Central memory CD8-positive, alpha-beta T cell (primary cell): Measurements from ENCODE around the gene CLEC9A.

Experiments used
- ATAC-seq: fragments of 150-1000 bp; cut with Tn5 transposase; replicated peaks from 2 replicates; pipeline ENCODE4 v1.10.0; 2022; ENCODE audit warnings: mild to moderate bottlenecking, moderate FRiP score, moderate number of reproducible peaks; ENCODE audit not compliant: poor library complexity, severe bottlenecking; ENCODE audit errors: extremely low read depth
- DNase-seq, 2 donors: peaks; one replicate each; pipeline ENCODE4 v3.0.0; 2021; ENCODE audit warnings: low spot score in 2 of 2
- H3K27ac Mint-ChIP-seq: one replicate; pipeline ENCODE4 v1.8.0; 2022; ENCODE audit warnings: low read depth, mild to moderate bottlenecking, moderate library complexity, mixed read lengths
- H3K27me3 Mint-ChIP-seq: one replicate; pipeline ENCODE4 v1.8.0; 2022; ENCODE audit warnings: mixed read lengths
- H3K36me3 Mint-ChIP-seq: one replicate; pipeline ENCODE4 v1.8.0; 2022; ENCODE audit warnings: mild to moderate bottlenecking, moderate library complexity, mixed read lengths; ENCODE audit not compliant: insufficient read depth
- H3K4me1 Mint-ChIP-seq: one replicate; pipeline ENCODE4 v1.8.0; 2022; ENCODE audit warnings: mixed read lengths
- H3K4me3 Mint-ChIP-seq: one replicate; pipeline ENCODE4 v1.8.0; 2022; ENCODE audit warnings: mild to moderate bottlenecking, moderate library complexity, mixed read lengths
- H3K9me3 Mint-ChIP-seq: one replicate; pipeline ENCODE4 v1.8.0; 2022; ENCODE audit warnings: mixed read lengths

CLEC9A gene

GRCh38 chr12:10027721-10028120 is 2.8 kb upstream of the CLEC9A start:
- Mint-ChIP-seq H3K4me3 (no peak overlapping the region), H3K27ac (no peak overlapping the region), H3K36me3 (peaks cover 4% of the 10 kb centered on the region), H3K9me3 (no peaks in the 10 kb centered on the region), H3K27me3 (peaks cover 42% of the 10 kb centered on the region), H3K4me1 (no peaks in the 10 kb centered on the region)
- DNase-seq, result no peak
- ATAC-seq, result no peak

GRCh38 chr12:10031321-10031720 is 839 bp downstream of the CLEC9A start:
- DNase-seq, result no peak
- no peaks in the 10 kb centered on the region for H3K9me3 Mint-ChIP-seq
- H3K4me1 Mint-ChIP-seq, result no peaks in the 10 kb centered on the region
- no peak for ATAC-seq
- peaks cover 45% of the 10 kb centered on the region for H3K27me3 Mint-ChIP-seq
- H3K36me3 Mint-ChIP-seq, result no peaks in the 10 kb centered on the region
- no peak overlapping the region for H3K4me3 Mint-ChIP-seq
- no peak overlapping the region for H3K27ac Mint-ChIP-seq

GRCh38 chr12:10031771-10032175 is 1.3 kb downstream of the CLEC9A start:
- no peaks in the 10 kb centered on the region for H3K9me3 Mint-ChIP-seq
- H3K4me1 Mint-ChIP-seq, result no peaks in the 10 kb centered on the region
- no peaks in the 10 kb centered on the region for H3K36me3 Mint-ChIP-seq
- H3K27me3 Mint-ChIP-seq, result peaks cover 45% of the 10 kb centered on the region
- H3K27ac Mint-ChIP-seq, result no peak overlapping the region
- ATAC-seq, result no peak
- DNase-seq, result no peak
- no peak overlapping the region for H3K4me3 Mint-ChIP-seq

GRCh38 chr12:10033783-10034545 is 3.5 kb downstream of the CLEC9A start:
- H3K4me3 Mint-ChIP-seq, result no peak overlapping the region
- no peak overlapping the region for H3K27ac Mint-ChIP-seq
- H3K4me1 Mint-ChIP-seq, result no peaks in the 10 kb centered on the region
- ATAC-seq, result no peak
- H3K36me3 Mint-ChIP-seq, result no peaks in the 10 kb centered on the region
- no peaks in the 10 kb centered on the region for H3K9me3 Mint-ChIP-seq
- no peak for DNase-seq
- H3K27me3 Mint-ChIP-seq, result peaks cover 45% of the 10 kb centered on the region

- ATAC-seq (no peak), DNase-seq (no peak)
- no peaks in the 10 kb centered on the region for H3K36me3 Mint-ChIP-seq
- no peaks in the 10 kb centered on the region for H3K9me3 Mint-ChIP-seq
- no peaks in the 10 kb centered on the region for H3K4me1 Mint-ChIP-seq
- H3K27me3 Mint-ChIP-seq, result peaks cover 85% of the 10 kb centered on the region
- no peak overlapping the region for H3K4me3 Mint-ChIP-seq
- H3K27ac Mint-ChIP-seq, result no peak overlapping the region
Observed at GRCh38 chr12:10042167-10042566, 11.7 kb downstream of the CLEC9A start.

- Mint-ChIP-seq H3K36me3 (no peaks in the 10 kb centered on the region), H3K9me3 (no peaks in the 10 kb centered on the region), H3K27me3 (peaks cover 82% of the 10 kb centered on the region), H3K4me3 (no peak overlapping the region), H3K27ac (no peak overlapping the region), H3K4me1 (peaks cover 6% of the 10 kb centered on the region)
- DNase-seq (no peak), ATAC-seq (no peak)
Observed at GRCh38 chr12:10048526-10048925, 18.0 kb downstream of the CLEC9A start.

- DNase-seq, result no peak
- Mint-ChIP-seq H3K9me3 (no peaks in the 10 kb centered on the region), H3K4me3 (no peak overlapping the region), H3K27ac (no peak overlapping the region), H3K36me3 (peaks cover 2% of the 10 kb centered on the region), H3K27me3 (peaks cover 68% of the 10 kb centered on the region), H3K4me1 (peaks cover 6% of the 10 kb centered on the region)
- no peak for ATAC-seq
Observed at GRCh38 chr12:10052193-10052913, 21.9 kb downstream of the CLEC9A start.

GRCh38 chr12:10058387-10058786 is 27.9 kb downstream of the CLEC9A start:
- no peaks in the 10 kb centered on the region for H3K9me3 Mint-ChIP-seq
- no peak overlapping the region for H3K27ac Mint-ChIP-seq
- H3K4me1 Mint-ChIP-seq, result no peaks in the 10 kb centered on the region
- DNase-seq (no peak), ATAC-seq (no peak)
- H3K4me3 Mint-ChIP-seq, result no peak overlapping the region
- peaks cover 4% of the 10 kb centered on the region for H3K36me3 Mint-ChIP-seq
- peaks cover 47% of the 10 kb centered on the region for H3K27me3 Mint-ChIP-seq

- H3K9me3 Mint-ChIP-seq, result no peaks in the 10 kb centered on the region
- H3K36me3 Mint-ChIP-seq, result no peaks in the 10 kb centered on the region
- ATAC-seq (no peak), DNase-seq (no peak)
- H3K27ac Mint-ChIP-seq, result no peak overlapping the region
- H3K4me1 Mint-ChIP-seq, result no peaks in the 10 kb centered on the region
- peaks cover 57% of the 10 kb centered on the region for H3K27me3 Mint-ChIP-seq
- no peak overlapping the region for H3K4me3 Mint-ChIP-seq
Observed at GRCh38 chr12:10065241-10065640, 34.8 kb downstream of the CLEC9A start.

GRCh38 chr12:10067264-10067663 is 36.8 kb downstream of the CLEC9A start:
- DNase-seq (no peak), ATAC-seq (no peak)
- Mint-ChIP-seq H3K27me3 (peaks cover 73% of the 10 kb centered on the region), H3K36me3 (no peaks in the 10 kb centered on the region), H3K9me3 (no peaks in the 10 kb centered on the region), H3K4me3 (no peak overlapping the region), H3K27ac (no peak overlapping the region), H3K4me1 (no peaks in the 10 kb centered on the region)

- no peak for ATAC-seq
- H3K27me3 Mint-ChIP-seq, result peaks cover 77% of the 10 kb centered on the region
- no peak overlapping the region for H3K4me3 Mint-ChIP-seq
- no peaks in the 10 kb centered on the region for H3K4me1 Mint-ChIP-seq
- no peak overlapping the region for H3K27ac Mint-ChIP-seq
- no peaks in the 10 kb centered on the region for H3K9me3 Mint-ChIP-seq
- no peaks in the 10 kb centered on the region for H3K36me3 Mint-ChIP-seq
- no peak for DNase-seq
Observed at GRCh38 chr12:10067942-10068341, 37.5 kb downstream of the CLEC9A start.

GRCh38 chr12:10068644-10069043 is 38.2 kb downstream of the CLEC9A start:
- ATAC-seq, result no peak
- Mint-ChIP-seq H3K36me3 (no peaks in the 10 kb centered on the region), H3K4me1 (no peaks in the 10 kb centered on the region), H3K4me3 (no peak overlapping the region), H3K27me3 (peaks cover 77% of the 10 kb centered on the region), H3K9me3 (no peaks in the 10 kb centered on the region), H3K27ac (no peak overlapping the region)
- DNase-seq, result no peak

- H3K4me1 Mint-ChIP-seq, result no peaks in the 10 kb centered on the region
- no peak overlapping the region for H3K4me3 Mint-ChIP-seq
- no peak overlapping the region for H3K27ac Mint-ChIP-seq
- no peaks in the 10 kb centered on the region for H3K9me3 Mint-ChIP-seq
- ATAC-seq, result no peak
- H3K27me3 Mint-ChIP-seq, result peaks cover 76% of the 10 kb centered on the region
- DNase-seq, result no peak
- no peaks in the 10 kb centered on the region for H3K36me3 Mint-ChIP-seq
Observed at GRCh38 chr12:10069099-10069498, 38.6 kb downstream of the CLEC9A start.
